AG04450 (cell line): ENCODE results near the gene ZFP57. TPM values are rescaled to one million over a fixed set of nuclear protein-coding genes. Genes with fewer than 3 reads are reported as not detected.

Source experiments
- CTCF ChIA-PET: fragments of 300-600, 350-600 bp; formaldehyde crosslinking; extraction: SDS; loops from one replicate; lab custom pipeline; 2022; ENCODE audit warnings: antibody characterized with exemption, inconsistent platforms; lab: Charles Lee
- POLR2A ChIA-PET: fragments of 350-600 bp; formaldehyde crosslinking; extraction: SDS; loops from one replicate; lab custom pipeline; 2021; ENCODE audit warnings: antibody characterized with exemption, inconsistent platforms; lab: Yijun Ruan, JAX
- DNase-seq: peaks from one replicate; pipeline ENCODE4 v3.0.0-alpha.2; 2011; ENCODE audit warnings: low read depth, low spot score
- H3K27ac ChIP-seq: one replicate; pipeline ENCODE4 v1.5.1; 2012; ENCODE audit warnings: low read depth, low read length, control low read depth
- H3K27me3 ChIP-seq: one replicate; pipeline ENCODE4 v1.6.0; 2012; ENCODE audit warnings: low read length; ENCODE audit not compliant: control insufficient read depth, insufficient read depth
- H3K4me3 ChIP-seq: 2 replicates; pipeline ENCODE4 v1.5.1; 2011; ENCODE audit warnings: mild to moderate bottlenecking, low read depth, low read length, control low read depth
- H3K9me3 ChIP-seq: 2 replicates; pipeline ENCODE4 v1.5.1; 2012; ENCODE audit warnings: low read length; ENCODE audit not compliant: control insufficient read depth, insufficient read depth
- polyA plus RNA-seq: library from polyadenylated mRNA; depleted of rRNA; stranded (reverse); fragments of >200 nt; gene quantifications from 2 replicates; pipeline ENCODE4 v1.2.3, GENCODE V29; 2011
- TF ChIP-seq, protein P1 (sequence below): IDR thresholded peaks from 2 replicates; pipeline ENCODE4 v1.5.1; 2011; ENCODE audit warnings: low read depth, low read length, control low read depth, inconsistent platforms

Gene ZFP57
- polyA plus RNA-seq, 1 experiment: not detected

- H3K27me3 ChIP-seq: no peaks in the 10 kb centered on the region
- no peaks in the 10 kb centered on the region; the same call in 1 of the 2 replicates for H3K9me3 ChIP-seq
- POLR2A ChIA-PET: no interaction called here
- CTCF ChIA-PET: interaction anchor here (1.7 to 11.2 kb wide), 2 partner anchors 9 to 14 kb away, joined by 4 to 200 read pairs; no protein-coding TSS in a partner anchor
- no peak for DNase-seq
- H3K4me3 ChIP-seq: no peak overlapping the region
- TF ChIP-seq, protein P1, sequence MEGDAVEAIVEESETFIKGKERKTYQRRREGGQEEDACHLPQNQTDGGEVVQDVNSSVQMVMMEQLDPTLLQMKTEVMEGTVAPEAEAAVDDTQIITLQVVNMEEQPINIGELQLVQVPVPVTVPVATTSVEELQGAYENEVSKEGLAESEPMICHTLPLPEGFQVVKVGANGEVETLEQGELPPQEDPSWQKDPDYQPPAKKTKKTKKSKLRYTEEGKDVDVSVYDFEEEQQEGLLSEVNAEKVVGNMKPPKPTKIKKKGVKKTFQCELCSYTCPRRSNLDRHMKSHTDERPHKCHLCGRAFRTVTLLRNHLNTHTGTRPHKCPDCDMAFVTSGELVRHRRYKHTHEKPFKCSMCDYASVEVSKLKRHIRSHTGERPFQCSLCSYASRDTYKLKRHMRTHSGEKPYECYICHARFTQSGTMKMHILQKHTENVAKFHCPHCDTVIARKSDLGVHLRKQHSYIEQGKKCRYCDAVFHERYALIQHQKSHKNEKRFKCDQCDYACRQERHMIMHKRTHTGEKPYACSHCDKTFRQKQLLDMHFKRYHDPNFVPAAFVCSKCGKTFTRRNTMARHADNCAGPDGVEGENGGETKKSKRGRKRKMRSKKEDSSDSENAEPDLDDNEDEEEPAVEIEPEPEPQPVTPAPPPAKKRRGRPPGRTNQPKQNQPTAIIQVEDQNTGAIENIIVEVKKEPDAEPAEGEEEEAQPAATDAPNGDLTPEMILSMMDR: no peak
- H3K27ac ChIP-seq: no peak overlapping the region
These were observed 43.7 kb downstream of the ZFP57 start for GRCh38 chr6:29637247-29637646.

DNA sequence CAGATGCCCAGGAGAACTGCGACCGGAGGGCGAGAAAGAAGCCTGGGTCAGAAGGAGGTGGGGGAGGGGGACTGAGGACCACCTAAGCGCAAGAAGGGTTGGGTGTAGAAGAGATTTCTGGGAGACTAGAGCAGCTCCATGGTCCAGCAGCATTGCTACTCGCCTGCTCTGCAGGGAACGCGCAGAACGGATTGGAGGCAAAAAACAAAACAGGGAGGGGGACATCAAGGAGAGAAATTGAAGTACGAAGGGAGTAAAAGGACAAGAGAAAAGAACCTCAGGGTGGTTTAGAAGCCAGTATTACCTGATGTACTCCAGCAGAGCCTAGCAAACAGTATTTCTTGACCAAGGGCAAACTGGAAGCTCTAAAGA is 47.4 kb downstream of the ZFP57 start:
- H3K4me3 ChIP-seq: peak overlapping the region; percentile 79
- H3K27me3 ChIP-seq: no peaks in the 10 kb centered on the region
- ChIA-PET POLR2A (interaction anchor here (0.6 to 1.7 kb wide), 5 partner anchors 14 to 816 kb away, joined by 3 to 12 read pairs (median 3); no protein-coding TSS in a partner anchor), CTCF (interaction anchor here (0.9 to 13.4 kb wide), 3 partner anchors 17 to 470 kb away, joined by 3 to 281 read pairs (median 4); no protein-coding TSS in a partner anchor)
- no peak for DNase-seq
- TF ChIP-seq, protein P1: no peak
- H3K9me3 ChIP-seq: no peaks in the 10 kb centered on the region; the same call in 1 of the 2 replicates
- H3K27ac ChIP-seq: peak overlapping the region; percentile 47

DNA sequence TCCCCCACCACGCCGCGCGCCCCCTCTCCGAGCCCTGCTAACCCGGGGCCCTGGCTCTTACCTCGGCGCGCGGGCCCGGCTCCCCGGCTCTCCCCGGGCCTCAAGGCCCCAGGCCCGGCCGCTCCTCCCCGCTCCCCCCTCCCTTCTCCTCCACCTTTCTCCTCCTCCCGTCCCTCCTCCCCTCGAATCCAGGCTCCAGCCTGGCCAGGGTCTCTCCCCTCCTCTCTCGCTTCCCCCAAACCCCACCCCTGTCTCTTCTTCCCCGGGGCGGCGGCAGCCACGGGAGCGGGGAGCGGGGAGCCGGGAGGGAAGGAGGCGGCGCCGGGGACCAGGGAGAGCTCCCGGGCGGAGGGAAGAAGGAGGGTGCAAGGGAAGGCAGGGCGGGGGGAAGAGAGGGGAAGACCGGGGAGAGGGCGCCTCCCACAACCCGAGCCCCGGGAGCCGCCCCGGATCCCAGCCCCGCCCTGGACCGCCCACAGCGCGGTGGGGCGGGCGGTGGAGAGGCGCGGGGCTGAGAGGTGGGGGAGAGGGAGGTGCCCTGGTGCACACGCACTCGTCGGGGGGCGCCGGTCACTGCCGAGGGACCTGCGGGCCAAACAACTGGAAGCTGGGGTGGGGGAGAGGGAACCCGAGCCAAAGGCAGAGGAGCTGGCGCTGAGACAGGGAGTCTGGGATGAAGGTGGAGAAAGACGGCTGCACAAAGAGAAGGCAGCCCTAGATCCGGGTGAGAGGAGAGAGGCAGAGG is 48.0 kb downstream of the ZFP57 start, which contains the start of gene GABBR1:
Gene GABBR1 (minus strand): TSS at position 395 of the 745 bp plus-strand sequence. CDS start 798 bp downstream, outside the sequence.
- DNase-seq: peak; percentile 63
- CTCF ChIA-PET: interaction anchor here (0.7 to 13.4 kb wide), 3 partner anchors 18 to 484 kb away, joined by 3 to 281 read pairs (median 4); no protein-coding TSS in a partner anchor
- Histone ChIP-seq H3K27ac (peak within 1 kb of the TSS; percentile 47), H3K4me3 (peak within 1 kb of the TSS; percentile 79), H3K27me3 (no peaks in the 10 kb centered on the region), H3K9me3 (no peaks in the 10 kb centered on the region; the same call in 1 of the 2 replicates)
- TF ChIP-seq, protein P1: no peak
- POLR2A ChIA-PET: interaction anchor here (0.6 to 1.7 kb wide), 8 partner anchors 15 to 1760 kb away, joined by 3 to 12 read pairs (median 3); a partner anchor contains a TSS

GRCh38 chr6:29631860-29632731 is 48.9 kb downstream of the ZFP57 start:
- Histone ChIP-seq H3K27ac (peak overlapping the region; percentile 21), H3K9me3 (no peaks in the 10 kb centered on the region; the same call in 1 of the 2 replicates), H3K27me3 (no peaks in the 10 kb centered on the region), H3K4me3 (peak overlapping the region; percentile 79)
- TF ChIP-seq, protein P1: no peak
- ChIA-PET CTCF (interaction anchor here (0.7 to 13.4 kb wide), 2 partner anchors 19 to 485 kb away, joined by 3 to 281 read pairs; no protein-coding TSS in a partner anchor), POLR2A (interaction anchor here (0.6 to 1.7 kb wide), 6 partner anchors 16 to 1759 kb away, joined by 3 to 12 read pairs (median 3); a partner anchor contains a TSS)
- no peak for DNase-seq
